Measurements from ENCODE around the gene ORAI2.
"Not testable (repeated sequence)": the region's sequence is repeated elsewhere in the genome, so short reads cannot be mapped to it uniquely, and the experiment has no call there.

ORAI2 gene

GRCh38 chr7:102433219-102434038 is at the start of gene ORAI2:
Gene ORAI2, plus strand, starts transcription at chr7:102433575. Its CDS starts 5,382 bp downstream, at chr7:102438957.
- DNase-seq, result peak; percentile 10

DNA sequence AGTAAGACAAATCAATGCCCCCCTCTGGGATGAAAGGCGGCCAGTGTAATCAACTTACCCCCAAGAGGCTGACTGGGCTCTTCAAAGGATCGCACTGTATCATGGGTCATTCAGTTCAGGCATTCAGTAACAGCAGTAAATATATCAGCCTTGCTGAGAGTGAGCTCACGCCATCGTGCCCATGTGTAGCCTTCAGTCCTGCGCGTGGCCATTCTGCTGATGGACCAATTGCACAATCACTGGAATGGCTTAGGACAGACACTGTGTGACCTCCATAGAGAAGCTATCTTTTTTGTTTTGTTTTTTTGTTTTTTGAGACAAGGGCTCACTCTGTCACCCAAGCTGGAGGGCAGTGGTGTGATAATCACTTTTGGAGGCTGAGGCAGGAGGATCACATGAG is 46.3 kb upstream of the ORAI2 start:
- DNase-seq, result no peak

GRCh38 chr7:102389810-102390209 is 43.6 kb upstream of the ORAI2 start:
- DNase-seq, result no peak

GRCh38 chr7:102390697-102391484 is 42.5 kb upstream of the ORAI2 start:
- peak; percentile 55 for DNase-seq

GRCh38 chr7:102392330-102392729 is 41.0 kb upstream of the ORAI2 start:
- DNase-seq, result no peak

GRCh38 chr7:102393467-102393866 is 39.9 kb upstream of the ORAI2 start:
- no peak for DNase-seq

DNA sequence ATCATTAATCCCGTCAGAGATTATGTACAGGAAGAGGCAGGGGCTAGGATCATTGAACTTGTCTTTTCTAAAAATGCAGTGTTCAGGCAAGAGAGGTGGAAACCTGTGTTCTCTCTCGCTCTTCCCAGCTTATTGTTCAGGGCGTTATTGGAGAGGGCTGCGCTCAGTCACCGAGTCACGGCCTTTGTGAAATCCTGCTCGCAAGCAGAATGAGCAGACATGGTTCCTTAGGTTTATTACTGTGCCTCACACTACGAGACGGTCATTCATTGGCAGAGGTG is 37.8 kb upstream of the ORAI2 start:
- no peak for DNase-seq

- DNase-seq, result peak; percentile 94
These were observed 37.3 kb upstream of the ORAI2 start, which contains the start of gene PRKRIP1 for GRCh38 chr7:102395873-102396709. Gene PRKRIP1, plus strand, starts transcription at chr7:102396363. Its CDS starts 49 bp downstream, at chr7:102396412.

- DNase-seq, result no peak
These were observed 36.7 kb upstream of the ORAI2 start for GRCh38 chr7:102396710-102397019.

- DNase-seq, result no peak
These were observed 34.8 kb upstream of the ORAI2 start for GRCh38 chr7:102398543-102398942.

DNA sequence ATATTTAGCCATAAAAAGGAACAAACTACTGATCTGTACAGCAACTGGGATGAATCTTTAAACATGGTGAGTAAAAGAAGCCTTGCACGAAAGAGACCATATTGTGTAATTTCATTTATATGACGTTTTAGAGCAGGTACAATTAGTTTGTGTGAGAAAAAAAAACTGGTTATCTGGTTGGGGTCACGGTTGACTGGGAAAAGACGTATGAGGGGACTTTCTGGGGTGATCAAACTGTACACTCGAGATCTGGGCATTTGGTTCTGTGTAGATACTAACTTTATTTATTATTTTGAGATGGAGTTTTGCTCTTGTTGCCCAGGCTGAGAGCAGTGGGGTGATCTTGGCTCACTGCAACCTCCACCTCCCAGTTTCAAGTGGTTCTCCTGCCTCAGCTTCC is 33.0 kb upstream of the ORAI2 start:
- no peak for DNase-seq

DNA sequence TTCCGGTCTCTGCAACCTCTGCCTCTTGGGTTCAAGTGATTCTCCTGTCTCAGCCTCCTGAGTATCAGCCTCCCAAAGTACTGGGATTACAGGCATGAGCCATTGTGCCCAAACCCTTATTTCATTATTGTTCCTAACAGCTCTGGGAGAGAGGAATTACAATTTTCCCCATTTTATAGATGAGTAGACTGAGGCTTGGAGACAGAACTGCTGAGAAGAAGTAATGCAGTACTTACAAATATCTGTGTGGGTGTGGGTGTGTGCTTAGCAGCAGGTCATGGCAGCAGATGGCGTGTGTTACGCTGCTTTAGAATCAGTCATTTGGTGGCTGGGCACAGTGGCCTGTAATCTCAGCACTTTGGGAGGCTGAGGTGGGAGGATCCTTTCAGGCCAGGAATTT is 29.8 kb upstream of the ORAI2 start:
- no peak for DNase-seq

- peak; percentile 16 for DNase-seq
These were observed 29.1 kb upstream of the ORAI2 start for GRCh38 chr7:102404005-102404861.

GRCh38 chr7:102404862-102405188 is 28.6 kb upstream of the ORAI2 start:
- not testable (repeated sequence) for DNase-seq

DNA sequence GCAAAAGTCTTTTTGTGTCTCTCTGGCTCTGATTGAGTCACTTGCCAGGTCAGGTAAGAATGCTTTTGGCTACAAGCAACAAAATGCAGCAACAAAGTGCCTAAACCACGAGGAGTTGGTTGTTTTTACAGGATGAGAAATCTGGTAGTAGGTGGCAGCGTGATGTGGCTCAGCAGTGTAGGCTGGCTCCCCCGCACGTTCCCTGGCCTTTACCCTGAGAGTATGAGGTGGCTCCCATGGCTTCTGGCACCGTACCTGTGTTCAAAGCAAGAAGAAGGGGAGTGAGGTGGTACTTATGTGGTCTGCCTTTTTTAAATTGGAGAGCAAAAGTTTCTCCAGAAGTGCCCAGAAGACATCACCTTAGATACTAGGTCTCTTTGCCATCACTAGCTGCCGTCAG is 25.5 kb upstream of the ORAI2 start:
- DNase-seq, result no peak

DNA sequence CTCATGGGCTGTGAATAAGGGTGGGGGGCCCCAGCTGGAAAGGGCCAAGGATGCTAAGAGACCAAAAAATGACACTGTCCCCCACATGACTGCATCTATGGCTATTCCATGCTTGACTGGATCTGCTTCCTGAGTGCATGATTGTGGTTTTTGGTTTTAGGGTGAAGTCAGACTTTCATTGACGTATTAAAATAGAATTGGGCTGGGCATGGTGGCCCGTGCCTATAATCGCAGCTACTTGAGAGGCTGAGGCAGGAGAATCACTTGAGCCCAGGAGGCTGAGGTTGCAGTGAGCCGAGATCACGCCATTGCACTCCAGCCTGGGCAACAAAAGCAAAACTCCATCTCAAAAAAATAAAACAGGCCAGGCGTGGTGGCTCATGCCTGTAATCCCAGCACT is 24.8 kb upstream of the ORAI2 start:
- not testable (repeated sequence) for DNase-seq

- DNase-seq, result no peak
These were observed 24.0 kb upstream of the ORAI2 start for GRCh38 chr7:102409340-102409739.

DNA sequence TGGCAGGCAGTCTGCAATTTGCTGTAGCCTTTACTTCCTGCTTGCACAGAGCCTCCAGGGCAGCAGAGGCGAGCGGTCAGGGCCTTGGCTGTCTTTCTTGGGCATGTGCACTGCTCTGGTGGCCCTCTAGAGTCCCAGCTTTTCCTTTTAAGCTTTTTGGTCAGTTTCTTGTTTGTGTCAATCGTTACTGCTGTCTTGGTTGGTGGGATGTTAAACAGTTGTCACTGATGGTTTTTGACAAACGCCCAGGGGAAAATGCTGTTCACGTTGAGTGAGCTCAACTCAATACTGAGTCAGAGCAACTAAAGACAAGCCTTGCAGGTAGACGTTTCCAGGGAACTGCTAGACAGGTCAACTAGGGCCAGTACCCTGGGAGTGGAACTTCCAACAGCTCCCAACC is 23.3 kb upstream of the ORAI2 start:
- no peak for DNase-seq

DNA sequence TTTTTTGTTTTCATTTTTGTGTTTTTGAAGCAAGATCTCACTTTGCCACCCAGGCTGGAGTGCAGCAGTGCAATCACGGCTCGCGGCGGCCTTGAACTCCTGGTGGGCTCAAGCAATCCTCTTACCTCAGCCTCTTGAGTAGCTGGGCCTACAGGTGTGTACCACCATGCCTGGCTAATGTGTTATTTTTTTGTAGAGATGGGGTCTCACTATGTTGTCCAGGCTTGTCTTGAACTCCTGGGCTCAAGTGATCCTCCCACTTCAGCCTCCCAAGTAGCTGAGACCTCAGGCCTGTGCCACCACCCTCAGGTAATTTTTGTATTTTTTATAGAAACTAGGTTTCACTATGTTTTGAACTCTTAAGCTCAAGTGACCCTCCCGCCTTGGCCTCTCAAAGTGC is 22.5 kb upstream of the ORAI2 start:
- no peak for DNase-seq

DNA sequence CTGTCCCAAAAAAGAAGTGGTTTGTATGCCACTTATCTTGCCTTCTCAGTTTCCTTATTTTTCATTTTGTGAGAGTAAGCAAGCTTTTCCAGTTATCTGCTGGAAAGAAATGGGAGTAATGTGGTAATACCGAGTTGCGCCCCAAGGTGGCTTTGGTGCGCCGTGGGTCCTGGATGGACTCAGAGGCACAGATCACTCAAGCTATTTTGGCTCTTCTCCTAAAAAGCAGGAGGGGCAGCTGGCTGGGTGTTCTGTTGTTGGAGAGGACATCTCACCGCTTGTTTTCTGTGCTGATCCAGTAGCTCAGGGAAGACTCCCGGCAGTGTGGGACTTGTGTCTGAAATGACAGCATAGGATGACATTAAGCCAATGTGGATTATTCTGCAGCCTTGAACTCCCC is 20.8 kb upstream of the ORAI2 start:
- no peak for DNase-seq

DNA sequence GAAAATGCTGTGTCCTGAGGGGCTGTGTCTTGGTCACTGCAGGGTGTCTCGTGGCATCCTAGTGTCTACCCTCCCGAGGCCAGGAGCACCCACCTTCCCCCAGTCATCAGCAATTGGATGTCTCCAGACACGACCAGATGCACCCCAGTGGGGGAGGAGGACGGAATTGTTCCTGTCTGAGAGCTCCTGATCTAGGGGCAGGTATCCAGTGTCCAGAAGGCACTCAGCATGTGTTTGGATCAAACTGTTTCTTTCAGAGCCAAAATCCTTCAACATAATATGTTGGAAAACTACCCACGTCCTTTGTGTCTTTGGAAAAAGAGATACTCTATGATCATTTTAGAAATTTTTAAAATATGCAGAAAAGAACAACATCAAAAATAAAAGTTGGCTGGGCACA is 20.3 kb upstream of the ORAI2 start:
- no peak for DNase-seq

DNA sequence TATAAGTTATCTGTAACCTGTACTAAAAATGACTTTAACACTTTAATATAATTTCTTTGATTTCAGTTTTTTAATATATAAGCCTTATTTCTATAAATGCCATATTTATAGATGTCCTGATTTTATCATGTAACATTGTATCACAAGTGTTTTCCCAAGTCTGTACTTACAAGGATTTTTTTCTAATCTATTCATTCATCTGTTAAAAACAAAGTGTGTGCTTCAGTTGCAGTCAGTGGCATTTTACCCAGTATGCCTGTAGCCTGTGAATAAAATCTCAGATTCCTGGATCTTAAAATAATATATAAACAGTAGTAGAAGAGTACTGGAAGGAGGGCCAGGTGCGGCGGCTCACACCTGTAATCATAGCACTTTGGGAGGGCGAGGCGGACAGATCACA is 19.8 kb upstream of the ORAI2 start:
- DNase-seq, result no peak

DNA sequence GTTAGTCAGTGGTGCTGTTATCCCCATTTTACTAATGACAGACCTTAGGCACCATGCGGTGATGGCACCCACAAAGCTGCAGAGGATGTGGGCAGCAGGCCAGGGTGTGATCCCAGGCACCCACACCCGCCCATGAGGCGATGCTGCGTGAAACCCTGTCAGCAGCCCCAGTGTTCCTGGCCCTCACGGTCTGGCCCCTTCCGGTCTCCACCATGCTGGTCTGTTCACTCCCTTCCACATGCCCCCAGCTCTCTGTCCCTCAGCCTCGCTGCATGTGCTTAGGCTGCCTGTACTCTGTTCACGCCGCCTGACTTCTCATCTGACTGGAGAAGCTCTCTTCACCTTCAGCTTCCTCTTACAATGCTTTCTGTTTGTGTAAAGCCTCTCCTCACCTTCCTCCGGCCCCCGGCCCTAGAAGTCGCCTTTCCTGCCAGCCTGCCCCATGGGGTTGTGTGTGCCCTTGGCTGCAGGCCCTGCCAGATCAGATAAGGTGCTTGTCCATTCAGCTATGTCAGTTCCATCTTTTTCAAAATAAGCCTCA is 17.6 kb upstream of the ORAI2 start:
- DNase-seq, result no peak

Measured in DMS153 (cell line).